T-helper 1 cell treated with Interleukin-12 subunit alpha and Interleukin-12 subunit beta and Interleukin-4 antibody, amounts not matched to agents 30 μg/mL and 1 μg/mL, for 36 hours (primary cell): ENCODE data around the gene MCM8.

Experiments used
- H3K27ac Mint-ChIP-seq: one replicate; pipeline ENCODE4 v1.8.0; 2021; ENCODE audit warnings: mild to moderate bottlenecking, mixed read lengths
- H3K27me3 Mint-ChIP-seq: one replicate; pipeline ENCODE4 v1.8.0; 2021; ENCODE audit warnings: low read depth, mixed read lengths
- H3K36me3 Mint-ChIP-seq: one replicate; pipeline ENCODE4 v1.8.0; 2021; ENCODE audit warnings: low read depth, mixed read lengths
- H3K4me1 Mint-ChIP-seq: one replicate; pipeline ENCODE4 v1.8.0; 2021; ENCODE audit warnings: low read depth, mixed read lengths
- H3K4me3 Mint-ChIP-seq: one replicate; pipeline ENCODE4 v1.8.0; 2021; ENCODE audit warnings: mild to moderate bottlenecking, moderate library complexity, mixed read lengths
- H3K9me3 Mint-ChIP-seq: one replicate; pipeline ENCODE4 v1.8.0; 2021; ENCODE audit warnings: mixed read lengths

MCM8 gene

DNA sequence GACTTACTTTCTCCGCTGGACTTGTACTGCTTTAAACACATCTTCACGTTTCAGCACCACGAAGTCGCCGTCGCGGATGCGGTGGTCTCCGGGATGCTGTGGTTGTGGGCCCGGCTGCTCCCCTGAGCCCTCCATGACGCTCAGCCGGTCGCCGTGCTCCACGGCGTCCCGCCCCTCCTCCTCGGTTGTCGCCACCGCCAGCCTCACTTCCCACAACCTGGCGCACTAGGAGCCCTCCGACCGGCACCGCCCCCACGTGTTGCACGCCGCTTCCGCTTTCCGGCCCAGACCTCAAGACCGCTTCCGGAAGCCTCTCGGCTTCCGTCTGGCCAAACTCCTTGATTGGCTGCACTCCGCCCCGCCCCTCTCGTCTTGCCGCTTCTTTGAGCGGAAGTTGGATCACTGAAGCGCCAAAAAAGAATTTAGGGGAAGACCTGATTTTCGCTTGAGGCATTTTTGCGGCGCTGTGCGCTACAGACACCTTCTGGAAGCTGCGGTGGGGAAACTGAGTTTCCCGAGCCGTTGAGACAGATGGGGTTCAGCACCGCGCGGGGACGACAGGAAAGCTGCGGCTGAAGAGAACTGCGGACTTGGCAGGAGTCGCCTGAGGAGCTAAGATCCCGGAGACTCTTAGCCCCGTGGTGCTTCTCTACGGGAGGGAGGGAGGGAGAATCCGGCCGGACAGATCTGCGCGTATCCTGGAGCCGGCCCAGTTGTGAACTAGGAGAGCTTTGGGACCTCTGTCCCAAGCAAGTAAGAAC is at the start of gene MCM8, which contains the start of gene TRMT6:
TSS of gene MCM8 (plus strand) at position 382 of the 761 bp plus-strand sequence. CDS start 1,364 bp downstream, outside the sequence.
TSS of gene TRMT6 (minus strand) at position 263 of the 761 bp plus-strand sequence. CDS start at position 135, 128 bp downstream.
- Mint-ChIP-seq H3K27me3 (peaks cover 3% of the 10 kb centered on the region), H3K4me1 (peaks cover 34% of the 10 kb centered on the region), H3K9me3 (no peaks in the 10 kb centered on the region), H3K36me3 (peaks cover 30% of the 10 kb centered on the region), H3K27ac (peak within 1 kb of the TSS; percentile 96), H3K4me3 (peak within 1 kb of the TSS; percentile 94)

DNA sequence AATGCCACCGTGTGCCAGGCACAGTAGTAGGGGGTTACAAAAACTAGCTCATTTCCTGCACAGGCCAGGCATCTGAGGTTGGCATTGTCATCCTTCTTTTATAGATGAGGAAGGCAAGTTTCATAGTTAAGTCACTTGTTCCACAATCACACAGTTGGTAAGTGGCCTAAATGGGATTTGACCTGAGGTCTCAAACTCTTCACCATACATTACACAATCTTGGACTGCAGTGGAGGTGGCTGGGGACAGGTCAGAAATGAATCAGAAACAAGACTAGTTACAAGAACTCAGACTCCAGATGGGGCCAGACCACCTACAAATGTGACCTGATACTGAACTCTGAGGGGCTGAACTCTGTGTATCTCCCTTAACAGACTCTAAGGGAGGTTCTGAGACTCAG is 49.5 kb upstream of the MCM8 start:
- Mint-ChIP-seq H3K4me3 (no peak overlapping the region), H3K36me3 (no peaks in the 10 kb centered on the region), H3K27ac (no peak overlapping the region), H3K9me3 (peaks cover 6% of the 10 kb centered on the region), H3K27me3 (peaks cover 33% of the 10 kb centered on the region), H3K4me1 (no peaks in the 10 kb centered on the region)

DNA sequence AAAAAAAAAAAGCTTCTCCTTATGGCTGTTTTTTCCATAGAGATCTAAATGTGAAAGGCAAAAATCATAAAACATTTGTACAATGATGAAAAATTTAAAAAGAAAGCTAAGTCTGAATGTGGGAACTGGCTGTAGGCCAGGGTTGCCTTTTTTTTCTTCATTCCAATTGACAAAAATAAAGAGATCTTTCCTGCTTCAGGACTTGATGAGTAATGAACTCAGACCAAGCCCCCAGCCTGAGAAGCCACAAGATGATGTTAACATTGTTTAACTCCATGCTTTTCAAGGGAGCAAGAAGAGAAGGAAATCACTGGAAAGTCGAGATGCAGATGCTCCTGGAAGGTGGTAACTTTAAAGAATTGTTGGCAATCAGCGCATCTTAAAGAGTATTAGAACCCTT is 41.5 kb upstream of the MCM8 start:
- no peaks in the 10 kb centered on the region for H3K36me3 Mint-ChIP-seq
- peaks cover 3% of the 10 kb centered on the region for H3K4me1 Mint-ChIP-seq
- no peak overlapping the region for H3K27ac Mint-ChIP-seq
- no peak overlapping the region for H3K4me3 Mint-ChIP-seq
- H3K27me3 Mint-ChIP-seq = peaks cover 65% of the 10 kb centered on the region
- H3K9me3 Mint-ChIP-seq = no peaks in the 10 kb centered on the region

DNA sequence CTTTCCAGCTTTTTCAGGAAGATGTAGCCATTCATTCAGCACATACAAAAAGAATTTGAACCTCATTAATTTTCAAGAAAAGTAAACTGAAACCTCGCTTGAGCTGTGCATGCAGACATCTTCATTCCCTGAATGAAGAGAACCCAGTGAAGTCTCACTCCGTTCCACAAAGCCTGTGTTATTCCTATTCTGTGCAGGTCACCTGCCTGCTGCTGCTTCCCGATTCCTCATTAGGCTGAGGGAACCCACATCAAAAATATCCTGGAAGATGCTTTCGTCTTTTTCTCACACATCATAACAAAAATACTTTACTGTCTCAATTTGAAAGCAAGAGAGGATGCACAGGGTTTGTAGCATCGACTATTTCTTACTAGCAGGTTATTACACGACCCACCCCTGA is 40.3 kb upstream of the MCM8 start:
- peak overlapping the region; percentile 56 for H3K4me3 Mint-ChIP-seq
- peaks cover 73% of the 10 kb centered on the region for H3K27me3 Mint-ChIP-seq
- H3K27ac Mint-ChIP-seq = no peak overlapping the region
- no peaks in the 10 kb centered on the region for H3K9me3 Mint-ChIP-seq
- H3K36me3 Mint-ChIP-seq = no peaks in the 10 kb centered on the region
- H3K4me1 Mint-ChIP-seq = peaks cover 3% of the 10 kb centered on the region

DNA sequence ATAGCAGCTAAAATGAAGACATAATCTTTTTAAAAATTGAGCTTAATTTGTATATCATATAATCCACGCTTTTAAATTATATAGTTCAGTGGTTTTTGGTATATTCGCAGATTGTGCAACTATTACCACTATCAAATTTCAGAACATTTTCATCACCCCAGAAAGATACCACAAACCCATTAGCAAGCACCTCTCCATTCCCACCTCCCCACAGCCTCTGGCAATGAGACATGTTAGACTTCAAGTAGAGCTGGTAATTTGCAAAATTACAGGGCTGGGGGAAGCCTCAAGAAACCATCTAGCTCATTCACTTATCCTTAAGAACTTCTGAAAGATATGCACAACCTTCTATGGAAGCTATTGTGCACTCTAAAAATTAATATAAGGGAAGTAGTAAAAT is 37.3 kb upstream of the MCM8 start:
- H3K9me3 Mint-ChIP-seq = no peaks in the 10 kb centered on the region
- no peak overlapping the region for H3K27ac Mint-ChIP-seq
- H3K4me1 Mint-ChIP-seq = peaks cover 3% of the 10 kb centered on the region
- no peaks in the 10 kb centered on the region for H3K36me3 Mint-ChIP-seq
- peaks cover 55% of the 10 kb centered on the region for H3K27me3 Mint-ChIP-seq
- H3K4me3 Mint-ChIP-seq = no peak overlapping the region

DNA sequence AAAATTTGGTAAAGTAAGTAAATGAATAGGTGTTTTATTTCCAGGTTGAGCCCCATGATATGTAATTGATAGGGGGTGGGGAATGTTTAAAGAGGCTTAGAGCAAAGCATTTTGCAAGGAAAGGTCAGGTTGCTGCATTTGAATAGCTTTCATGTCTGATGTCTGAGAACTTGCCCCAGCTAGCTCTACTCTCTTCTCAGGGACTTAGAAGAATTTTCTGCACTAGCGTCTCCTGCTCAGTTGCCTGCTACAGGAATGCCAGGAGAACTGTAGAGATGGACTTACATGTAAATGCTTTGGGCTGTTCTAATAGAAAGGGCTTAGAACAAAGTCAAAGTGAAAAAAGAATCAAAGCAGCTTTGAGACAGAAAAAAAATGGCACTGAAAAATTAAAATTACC is 35.6 kb upstream of the MCM8 start:
- Mint-ChIP-seq H3K27me3 (peaks cover 42% of the 10 kb centered on the region), H3K36me3 (no peaks in the 10 kb centered on the region), H3K4me3 (no peak overlapping the region), H3K9me3 (no peaks in the 10 kb centered on the region), H3K4me1 (peaks cover 12% of the 10 kb centered on the region), H3K27ac (no peak overlapping the region)

DNA sequence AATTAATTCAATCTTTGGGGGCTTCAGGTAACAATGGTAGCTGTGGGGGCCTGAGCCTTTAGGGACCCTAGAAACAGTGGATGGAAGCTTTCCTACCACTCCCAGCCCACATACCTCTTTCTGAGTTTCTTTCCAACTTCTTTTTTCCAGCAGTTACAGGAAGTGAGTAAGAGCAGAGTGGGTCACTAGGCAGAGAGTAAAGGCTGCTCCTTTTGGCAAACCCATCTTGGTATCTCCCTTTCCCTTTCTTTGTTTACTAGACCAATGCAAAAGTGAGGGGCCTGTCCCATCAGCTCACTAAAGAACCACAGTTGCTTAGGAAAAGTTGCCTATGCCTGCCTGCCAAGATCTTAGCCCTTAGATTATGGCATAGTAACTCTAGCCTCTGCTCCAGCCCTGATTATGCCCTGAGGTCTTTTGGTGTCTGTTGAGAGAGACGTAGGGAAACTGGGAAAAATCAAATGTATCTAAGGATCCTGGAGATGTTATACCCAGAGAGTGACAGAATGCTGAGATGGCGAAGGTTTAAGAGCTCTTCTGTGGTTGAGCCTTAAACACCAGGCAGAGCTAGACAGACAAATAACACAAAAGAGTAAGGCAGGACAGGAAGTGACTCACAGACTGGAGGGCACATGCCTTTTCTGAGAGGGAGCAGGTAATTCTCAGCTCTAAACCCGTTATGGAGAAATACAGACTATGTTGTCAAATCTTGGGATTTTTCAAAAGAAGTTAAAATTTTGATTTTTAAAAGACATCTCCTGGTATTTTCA is 31.4 kb upstream of the MCM8 start:
- Mint-ChIP-seq H3K27me3 (peaks cover 16% of the 10 kb centered on the region), H3K4me1 (peaks cover 10% of the 10 kb centered on the region), H3K4me3 (no peak overlapping the region), H3K9me3 (no peaks in the 10 kb centered on the region), H3K36me3 (no peaks in the 10 kb centered on the region), H3K27ac (peak overlapping the region; percentile 16)

DNA sequence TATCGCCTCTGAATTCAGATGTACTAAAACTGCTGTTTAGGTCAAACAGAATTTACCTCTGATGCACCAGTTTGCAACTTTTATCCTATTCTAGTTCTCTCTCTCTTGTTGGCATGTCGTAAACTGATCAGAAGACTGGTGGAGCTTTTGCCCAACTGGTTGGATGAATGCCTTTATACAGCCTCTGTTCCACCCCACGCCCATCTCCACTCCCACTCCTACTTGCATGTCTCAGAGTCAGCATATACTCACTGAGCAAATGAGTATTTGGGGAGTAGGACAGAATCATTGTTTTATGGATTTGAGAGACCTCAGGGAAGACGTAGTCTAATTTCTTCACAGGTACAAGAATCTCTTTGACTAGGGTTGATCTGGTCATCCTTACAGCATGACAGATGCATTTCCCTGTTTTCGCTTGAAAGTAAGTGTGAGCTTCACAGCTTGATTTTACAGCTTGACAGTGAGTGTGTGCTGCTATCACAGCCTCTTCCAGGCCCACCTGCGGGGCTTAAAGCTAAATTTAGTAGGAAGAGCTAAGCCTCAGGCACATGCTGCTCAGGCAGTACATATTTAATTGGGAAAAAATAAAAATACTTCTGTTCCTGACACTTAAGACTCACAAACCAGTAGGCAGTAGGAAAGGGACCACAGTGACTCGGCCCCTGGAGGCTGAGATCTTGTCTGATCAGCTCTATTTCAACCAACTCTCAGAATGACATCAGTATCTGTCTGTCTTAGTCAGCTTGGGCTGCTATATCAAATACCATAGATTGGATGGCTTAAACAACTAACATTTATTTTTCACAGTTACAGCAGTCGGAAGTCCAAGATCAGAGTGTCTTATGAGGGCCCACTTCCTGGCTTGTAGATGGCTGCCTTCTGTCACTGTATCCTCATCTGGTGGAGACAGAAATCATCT is 30.6 kb upstream of the MCM8 start:
- H3K36me3 Mint-ChIP-seq = no peaks in the 10 kb centered on the region
- H3K4me1 Mint-ChIP-seq = peaks cover 10% of the 10 kb centered on the region
- H3K9me3 Mint-ChIP-seq = no peaks in the 10 kb centered on the region
- H3K27ac Mint-ChIP-seq = no peak overlapping the region
- H3K4me3 Mint-ChIP-seq = no peak overlapping the region
- H3K27me3 Mint-ChIP-seq = peaks cover 10% of the 10 kb centered on the region

DNA sequence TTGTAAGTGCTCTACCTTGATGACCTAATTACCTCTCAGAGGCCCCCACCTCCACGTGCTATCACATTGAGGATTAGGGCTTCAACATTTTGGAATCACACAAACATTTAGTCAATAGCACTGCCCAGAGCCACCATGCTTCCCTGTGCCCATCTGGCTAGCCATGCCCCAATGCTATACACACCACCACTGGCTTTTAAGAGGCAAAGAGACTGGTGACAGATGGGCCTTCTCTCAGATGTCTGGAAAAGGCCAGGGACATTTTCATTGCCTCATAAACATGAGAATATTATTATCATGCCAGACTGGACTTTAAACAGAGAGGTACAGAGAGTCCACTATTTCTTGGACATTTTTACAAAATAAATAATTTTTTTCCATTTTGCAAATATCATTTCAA is 29.9 kb upstream of the MCM8 start:
- Mint-ChIP-seq H3K4me1 (peaks cover 10% of the 10 kb centered on the region), H3K36me3 (no peaks in the 10 kb centered on the region), H3K27me3 (peaks cover 10% of the 10 kb centered on the region), H3K9me3 (no peaks in the 10 kb centered on the region), H3K4me3 (no peak overlapping the region), H3K27ac (no peak overlapping the region)

DNA sequence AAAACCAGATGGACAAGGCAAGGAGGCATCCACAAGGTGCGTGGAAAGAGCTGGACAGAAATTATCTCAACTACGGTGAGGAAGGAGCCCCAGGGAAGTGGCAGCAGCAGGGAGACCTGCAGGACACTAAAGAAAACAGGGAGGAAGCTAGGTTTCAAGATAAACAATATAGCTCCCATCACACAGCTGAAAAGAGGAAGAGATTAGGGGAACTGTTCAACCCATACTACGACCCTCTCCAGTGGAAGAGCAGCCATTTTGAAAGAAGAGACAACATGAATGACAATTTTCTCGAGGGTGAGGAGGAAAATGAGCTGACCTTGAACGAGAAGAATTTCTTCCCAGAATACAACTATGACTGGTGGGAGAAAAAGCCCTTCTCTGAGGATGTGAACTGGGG is 27.0 kb upstream of the MCM8 start:
- peaks cover 10% of the 10 kb centered on the region for H3K4me1 Mint-ChIP-seq
- H3K36me3 Mint-ChIP-seq = no peaks in the 10 kb centered on the region
- H3K4me3 Mint-ChIP-seq = no peak overlapping the region
- no peaks in the 10 kb centered on the region for H3K9me3 Mint-ChIP-seq
- H3K27ac Mint-ChIP-seq = no peak overlapping the region
- H3K27me3 Mint-ChIP-seq = peaks cover 10% of the 10 kb centered on the region

DNA sequence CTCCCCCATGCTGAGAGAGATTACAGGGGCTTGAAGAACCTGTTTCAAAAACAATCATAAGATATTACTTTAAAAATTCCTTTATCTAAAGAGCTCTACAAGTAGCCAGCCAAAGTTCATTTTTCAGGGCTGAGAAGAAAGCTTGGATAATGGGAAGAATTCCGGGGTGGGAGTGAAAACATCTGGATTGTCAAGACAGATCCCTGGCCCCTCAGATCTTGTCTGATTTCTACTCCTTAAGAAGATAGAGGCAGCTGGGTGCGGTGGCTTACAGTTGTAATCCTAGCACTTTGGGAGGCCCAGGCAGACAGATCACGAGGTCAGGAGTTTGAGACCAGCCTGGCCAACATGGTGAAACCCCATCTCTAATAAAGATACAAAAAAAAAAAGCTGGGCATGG is 24.9 kb upstream of the MCM8 start:
- H3K27ac Mint-ChIP-seq = no peak overlapping the region
- no peaks in the 10 kb centered on the region for H3K9me3 Mint-ChIP-seq

DNA sequence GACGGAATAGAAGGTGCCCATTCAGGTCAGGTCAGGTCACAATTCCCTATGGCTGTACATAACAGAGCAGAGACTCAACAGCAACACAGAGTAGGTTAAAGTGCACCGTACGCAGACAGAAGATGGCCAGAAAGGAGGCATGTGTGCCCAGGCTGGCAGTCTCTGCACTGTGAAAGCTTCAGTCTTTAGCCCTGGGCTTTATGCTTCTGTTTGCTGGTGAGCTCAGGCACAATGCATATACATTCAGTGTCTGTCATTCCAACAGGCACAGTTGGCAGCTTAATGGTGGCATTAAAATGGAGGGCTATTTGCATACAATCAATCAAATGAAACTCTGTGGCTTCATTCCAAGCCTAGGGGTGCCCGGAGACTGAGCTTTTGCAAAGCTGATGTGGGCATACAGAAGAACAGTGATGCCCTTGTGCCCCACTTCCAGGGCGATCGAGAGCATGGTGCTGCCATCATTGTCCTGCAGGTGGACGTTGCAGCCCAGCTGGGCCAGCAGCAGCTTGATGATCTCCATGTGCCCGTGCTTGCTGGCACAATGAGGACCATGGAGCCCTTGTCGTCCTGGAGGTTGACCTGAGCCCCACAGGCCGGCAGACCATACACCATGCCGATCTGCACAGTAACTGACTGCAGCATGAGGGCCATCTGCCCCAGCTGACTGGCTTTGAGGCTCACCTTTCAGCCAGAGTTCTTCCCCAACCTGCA is 22.5 kb upstream of the MCM8 start:
- Mint-ChIP-seq H3K27me3 (peaks cover 18% of the 10 kb centered on the region), H3K4me1 (no peaks in the 10 kb centered on the region), H3K4me3 (no peak overlapping the region), H3K36me3 (no peaks in the 10 kb centered on the region), H3K9me3 (no peaks in the 10 kb centered on the region), H3K27ac (no peak overlapping the region)

More for the DNA sequence above, 24.9 kb upstream of the MCM8 start:
- peaks cover 19% of the 10 kb centered on the region for H3K27me3 Mint-ChIP-seq
- H3K4me1 Mint-ChIP-seq = no peaks in the 10 kb centered on the region
- H3K4me3 Mint-ChIP-seq = no peak overlapping the region
- no peaks in the 10 kb centered on the region for H3K36me3 Mint-ChIP-seq

DNA sequence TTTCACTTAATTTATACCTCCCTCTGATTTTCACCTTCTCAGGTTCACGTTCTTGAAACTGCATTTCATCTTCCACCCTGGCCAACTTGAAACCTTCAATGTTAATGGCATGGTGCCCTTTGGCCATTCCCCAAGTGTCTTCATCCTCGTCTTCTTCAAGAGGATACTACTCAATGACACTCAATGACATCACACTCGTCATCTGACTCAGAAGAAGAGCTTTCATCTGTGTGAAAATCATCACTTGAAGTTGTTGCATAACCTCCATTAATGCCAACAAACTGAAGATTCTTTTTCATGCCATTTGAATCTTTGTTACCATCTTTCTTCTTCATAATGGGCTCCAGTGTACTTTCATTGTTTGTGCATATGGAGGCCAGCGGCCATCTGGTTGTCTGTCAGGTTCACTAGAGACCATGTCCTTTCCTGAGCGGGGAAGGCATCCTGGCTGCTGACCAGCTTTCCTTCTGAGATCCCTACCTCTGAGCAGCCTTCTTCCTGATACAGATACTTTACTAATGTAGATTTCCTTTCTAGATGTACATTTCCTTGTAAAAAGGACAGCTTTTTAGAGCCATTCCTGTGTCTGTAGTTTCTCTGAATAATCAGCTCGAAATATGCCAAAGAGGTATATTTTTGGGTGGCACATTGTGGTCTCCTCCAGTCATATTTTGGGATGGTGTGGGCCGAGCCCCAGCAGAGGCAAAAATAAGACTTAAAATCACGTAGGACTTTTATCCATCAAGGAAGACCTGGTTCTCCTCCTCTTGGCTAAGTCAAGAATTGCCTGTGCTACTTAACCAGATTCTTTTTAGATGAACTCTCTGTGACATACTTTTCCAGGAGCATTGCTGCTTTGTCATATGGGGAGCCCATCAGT is 21.4 kb upstream of the MCM8 start:
- no peaks in the 10 kb centered on the region for H3K9me3 Mint-ChIP-seq
- no peak overlapping the region for H3K27ac Mint-ChIP-seq
- no peak overlapping the region for H3K4me3 Mint-ChIP-seq
- H3K4me1 Mint-ChIP-seq = no peaks in the 10 kb centered on the region
- no peaks in the 10 kb centered on the region for H3K36me3 Mint-ChIP-seq
- H3K27me3 Mint-ChIP-seq = peaks cover 13% of the 10 kb centered on the region
